ENCODE data around the gene GCNT4.

The GCNT4 gene

DNA sequence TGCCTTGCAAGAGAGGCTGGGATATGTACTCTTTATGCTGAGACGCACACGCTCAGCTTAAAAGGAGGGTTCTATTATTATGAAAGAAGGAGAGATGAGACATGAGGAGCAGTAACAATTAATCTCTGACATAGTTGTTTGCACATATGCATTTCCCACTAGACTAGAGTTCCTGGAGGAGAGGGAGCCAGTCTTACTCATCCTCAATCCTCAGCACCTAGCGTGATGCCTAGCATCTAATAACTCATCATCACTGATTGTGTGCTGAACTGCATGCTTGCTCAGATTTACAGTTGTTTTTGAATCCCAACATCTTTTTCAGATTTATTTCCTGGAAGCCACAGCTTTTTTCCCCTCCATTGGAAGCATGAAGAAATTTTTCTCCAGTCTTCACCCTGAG, 35.5 kb downstream of the GCNT4 start:
- DNase-seq = peak; percentile 37

DNA sequence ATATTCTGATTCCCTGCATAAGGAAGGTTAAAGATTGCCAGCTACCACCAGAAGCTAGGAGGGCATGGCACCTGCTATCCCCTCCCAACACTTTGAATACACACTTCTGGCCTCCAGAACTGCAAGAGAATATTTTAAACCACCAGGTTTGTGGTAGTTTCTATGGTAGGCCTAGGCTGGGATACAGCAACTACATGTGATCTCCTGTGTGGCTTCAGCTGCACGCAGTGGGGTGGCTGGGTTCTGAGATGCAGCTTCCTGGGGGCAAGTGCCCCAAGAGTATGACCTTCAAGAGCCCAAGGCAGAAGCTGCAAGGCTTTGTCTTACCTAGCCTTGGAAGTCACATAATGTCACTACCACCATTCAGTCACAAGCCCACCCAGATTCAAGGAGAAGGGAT, 39.6 kb downstream of the GCNT4 start:
- no peak for DNase-seq

DNA sequence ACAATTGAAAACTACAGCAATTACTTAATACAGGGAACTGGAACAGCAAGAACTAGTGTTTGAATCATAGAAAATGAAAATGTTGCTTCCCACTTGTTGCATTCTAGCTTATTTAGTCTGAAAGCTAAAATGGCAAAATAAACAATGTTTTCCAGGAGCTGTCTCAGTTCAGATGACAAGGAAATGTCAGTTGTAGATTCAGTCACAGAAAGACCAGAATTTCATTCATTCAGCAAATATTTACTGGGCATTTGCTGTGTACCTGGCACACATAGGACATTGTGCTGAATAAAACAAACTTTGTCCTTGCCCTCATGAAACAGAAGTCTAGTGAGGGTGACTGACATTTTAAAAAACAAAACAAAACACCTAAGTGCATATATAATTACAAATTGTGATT, 41.5 kb downstream of the GCNT4 start:
- DNase-seq = no peak

DNA sequence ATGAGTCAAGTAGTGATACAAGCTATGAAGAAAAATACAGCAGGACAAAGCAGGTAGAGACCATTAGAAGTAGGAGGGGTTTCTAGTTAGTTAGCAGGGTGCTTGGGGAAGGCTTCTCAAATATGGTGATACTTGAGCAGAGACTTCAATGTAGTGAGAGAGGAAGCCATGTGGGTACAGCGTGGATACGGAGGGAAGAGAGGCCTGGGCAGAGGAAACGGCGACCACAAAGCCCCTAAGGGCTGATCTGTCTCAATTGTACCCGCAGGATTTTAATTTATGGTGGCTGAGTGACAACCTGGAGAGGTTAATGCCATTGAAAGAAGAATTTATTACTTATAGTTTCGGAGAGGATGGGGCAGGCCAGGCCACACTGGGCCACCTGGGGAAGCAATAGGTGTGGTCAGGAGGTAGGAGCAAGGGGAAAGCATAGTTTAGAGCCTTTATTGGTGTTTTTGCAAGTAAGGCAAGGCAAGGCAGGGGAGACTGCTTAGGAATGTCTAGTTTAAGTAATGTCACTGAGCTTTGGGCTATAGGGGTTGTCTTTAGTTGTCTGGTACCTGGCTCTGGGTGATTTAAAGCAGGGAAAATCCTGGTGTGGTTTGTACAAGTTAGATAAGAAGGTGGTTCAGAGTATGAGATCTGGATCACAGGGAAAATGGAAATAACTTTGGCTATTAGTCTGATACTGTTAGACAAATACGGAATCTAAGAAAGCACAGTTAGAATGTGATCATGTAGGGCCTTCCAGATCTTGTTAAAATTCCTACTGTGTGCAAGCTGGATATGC, 42.6 kb downstream of the GCNT4 start:
- DNase-seq = no peak

DNA sequence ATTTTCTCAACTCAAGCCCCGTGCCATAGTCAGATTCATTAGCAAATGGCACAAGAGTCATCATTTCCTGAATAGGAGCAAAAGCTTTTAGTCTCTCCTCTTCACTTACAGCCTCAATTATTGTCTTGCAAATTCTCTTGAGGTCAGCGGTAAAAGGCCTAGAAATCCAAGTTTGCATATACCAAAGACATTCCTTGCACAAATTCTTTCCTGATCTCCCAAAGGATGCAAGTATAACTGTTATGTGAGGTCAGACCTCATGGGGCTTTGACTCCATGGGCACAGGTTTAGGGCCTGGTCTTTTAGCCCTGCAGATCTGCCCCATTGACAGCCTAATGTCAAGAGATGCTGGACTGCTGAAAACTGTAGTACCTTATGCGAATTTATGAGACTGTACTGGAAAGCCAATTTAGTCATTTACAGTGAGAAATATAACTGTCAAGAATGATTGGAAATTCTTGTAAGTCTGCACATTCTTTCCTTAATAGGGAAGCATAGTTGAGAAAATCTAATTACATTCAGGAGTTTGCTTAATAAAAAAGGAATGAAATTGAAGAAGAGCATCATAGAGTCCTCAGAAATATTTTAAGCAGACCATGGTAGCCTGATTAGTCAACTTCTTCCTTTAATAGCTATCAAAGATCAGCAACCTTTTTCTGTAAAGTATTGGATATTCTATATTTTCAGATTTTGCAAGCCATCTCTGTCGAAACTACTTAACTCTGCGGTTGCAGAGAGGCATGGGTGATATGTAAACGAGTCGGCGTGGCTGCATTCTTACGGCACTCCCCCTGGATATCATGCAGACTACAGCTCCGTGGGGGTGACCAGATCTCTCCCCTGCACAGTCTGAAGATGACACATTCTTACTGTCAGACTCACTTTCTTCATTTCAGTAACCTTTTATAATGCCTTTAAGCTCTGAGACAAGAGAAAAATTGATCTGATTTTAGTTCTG, 45.2 kb downstream of the GCNT4 start:
- peak; percentile 74 for DNase-seq

DNA sequence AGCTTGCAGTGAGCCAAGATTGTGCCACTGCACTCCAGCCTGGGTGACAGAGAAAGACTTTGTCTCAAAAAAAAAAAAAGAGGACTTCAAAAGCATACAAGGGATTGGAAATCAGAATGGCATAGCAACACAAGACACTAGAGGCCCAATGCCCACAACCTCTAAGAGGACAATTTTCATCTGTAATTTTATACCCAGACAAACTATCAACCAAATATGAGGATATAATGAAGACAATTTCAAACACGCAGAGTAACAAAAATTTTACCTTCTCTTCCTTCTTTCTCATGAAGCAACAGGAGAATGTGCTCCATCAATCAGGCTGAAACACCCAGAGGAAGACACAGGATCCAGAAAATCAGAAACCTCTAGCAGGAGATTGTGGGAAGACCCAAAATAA, 46.8 kb downstream of the GCNT4 start:
- DNase-seq = no peak
